ENCODE data around the gene LPIN2. TPM values are rescaled to one million over a fixed set of nuclear protein-coding genes. Genes with fewer than 3 reads are reported as not detected.

The LPIN2 gene
- total RNA-seq, 1 donor from 2014 or later = 16.5 TPM

GRCh38 chr18:2970344-2970743 lies 42.6 kb downstream of the LPIN2 start:
- no peaks in the 10 kb centered on the region for H3K27me3 Mint-ChIP-seq (ENCODE audit: low read depth, unreplicated experiment)

GRCh38 chr18:2969695-2970094 lies 43.2 kb downstream of the LPIN2 start:
- Histone ChIP-seq H3K36me3 (ENCODE audit: insufficient read depth, low read length) (no peaks in the 10 kb centered on the region), H3K4me2 (ENCODE audit: low read length) (no peak overlapping the region), H4K20me1 (ENCODE audit: insufficient read depth, low read length) (peaks cover 37% of the 10 kb centered on the region), H3K4me1 (ENCODE audit: insufficient read depth, low read length) (no peaks in the 10 kb centered on the region), H3K27ac (ENCODE audit: low read depth, low read length) (no peak overlapping the region), H3K9ac (ENCODE audit: low read length) (no peak overlapping the region), H2AFZ (ENCODE audit: low read depth, low read length) (no peak overlapping the region), H3K4me3 (ENCODE audit: insufficient read depth, low read depth, low read length) (no peak overlapping the region), H3K27me3 (ENCODE audit: insufficient read depth, low read length) (no peaks in the 10 kb centered on the region), H3K79me2 (ENCODE audit: insufficient read depth, low read length) (peaks cover 37% of the 10 kb centered on the region), H3K9me3 (ENCODE audit: insufficient read depth, low read depth, low read length) (no peaks in the 10 kb centered on the region)
- no peak overlapping the region for H3K4me3 Mint-ChIP-seq (ENCODE audit: unreplicated experiment)
- peaks cover 14% of the 10 kb centered on the region for H3K4me1 Mint-ChIP-seq (ENCODE audit: low read depth, unreplicated experiment)
- H3K27me3 Mint-ChIP-seq (ENCODE audit: low read depth, unreplicated experiment) = no peaks in the 10 kb centered on the region
- FAIRE-seq (no peak), DNase-seq (ENCODE audit: low read depth) (no peak)
- no peak overlapping the region for H3K27ac Mint-ChIP-seq (ENCODE audit: unreplicated experiment)
- no peaks in the 10 kb centered on the region for H3K36me3 Mint-ChIP-seq (ENCODE audit: low read depth, unreplicated experiment)
- no peak for TF ChIP-seq EZH2 (IDR thresholded peaks at IDR 0.05; ENCODE audit: insufficient read depth, low read length)
- no peak for TF ChIP-seq CTCF (IDR thresholded peaks at IDR 0.05; ENCODE audit: insufficient read depth, low read depth, low read length)
- H3K9me3 Mint-ChIP-seq (ENCODE audit: unreplicated experiment) = no peaks in the 10 kb centered on the region

More at GRCh38 chr18:2970344-2970743, 42.6 kb downstream of the LPIN2 start:
- Histone ChIP-seq H3K9ac (ENCODE audit: low read length) (no peak overlapping the region), H3K27me3 (ENCODE audit: insufficient read depth, low read length) (no peaks in the 10 kb centered on the region), H3K4me2 (ENCODE audit: low read length) (no peak overlapping the region), H3K4me1 (ENCODE audit: insufficient read depth, low read length) (no peaks in the 10 kb centered on the region), H3K79me2 (ENCODE audit: insufficient read depth, low read length) (peaks cover 37% of the 10 kb centered on the region), H2AFZ (ENCODE audit: low read depth, low read length) (no peak overlapping the region), H3K4me3 (ENCODE audit: insufficient read depth, low read depth, low read length) (no peak overlapping the region), H4K20me1 (ENCODE audit: insufficient read depth, low read length) (peaks cover 37% of the 10 kb centered on the region), H3K27ac (ENCODE audit: low read depth, low read length) (no peak overlapping the region), H3K36me3 (ENCODE audit: insufficient read depth, low read length) (no peaks in the 10 kb centered on the region), H3K9me3 (ENCODE audit: insufficient read depth, low read depth, low read length) (no peaks in the 10 kb centered on the region)
- Mint-ChIP-seq H3K36me3 (ENCODE audit: low read depth, unreplicated experiment) (no peaks in the 10 kb centered on the region), H3K9me3 (ENCODE audit: unreplicated experiment) (no peaks in the 10 kb centered on the region), H3K4me3 (ENCODE audit: unreplicated experiment) (no peak overlapping the region), H3K4me1 (ENCODE audit: low read depth, unreplicated experiment) (peaks cover 13% of the 10 kb centered on the region), H3K27ac (ENCODE audit: unreplicated experiment) (no peak overlapping the region)
- TF ChIP-seq CTCF (IDR thresholded peaks at IDR 0.05; ENCODE audit: insufficient read depth, low read depth, low read length) (no peak), EZH2 (IDR thresholded peaks at IDR 0.05; ENCODE audit: insufficient read depth, low read length) (no peak)
- DNase-seq (ENCODE audit: low read depth) (no peak), FAIRE-seq (no peak)

GRCh38 chr18:2968606-2969005 lies 44.3 kb downstream of the LPIN2 start:
- Mint-ChIP-seq H3K36me3 (ENCODE audit: low read depth, unreplicated experiment) (no peaks in the 10 kb centered on the region), H3K27ac (ENCODE audit: unreplicated experiment) (no peak overlapping the region), H3K9me3 (ENCODE audit: unreplicated experiment) (no peaks in the 10 kb centered on the region), H3K4me3 (ENCODE audit: unreplicated experiment) (no peak overlapping the region), H3K27me3 (ENCODE audit: low read depth, unreplicated experiment) (no peaks in the 10 kb centered on the region), H3K4me1 (ENCODE audit: low read depth, unreplicated experiment) (peaks cover 18% of the 10 kb centered on the region)
- H3K9ac ChIP-seq (ENCODE audit: low read length) = no peak overlapping the region
- no peaks in the 10 kb centered on the region for H3K27me3 ChIP-seq (ENCODE audit: insufficient read depth, low read length)
- no peak overlapping the region for H3K27ac ChIP-seq (ENCODE audit: low read depth, low read length)
- no peak overlapping the region for H3K4me2 ChIP-seq (ENCODE audit: low read length)
- peaks cover 43% of the 10 kb centered on the region for H3K79me2 ChIP-seq (ENCODE audit: insufficient read depth, low read length)
- H3K36me3 ChIP-seq (ENCODE audit: insufficient read depth, low read length) = no peaks in the 10 kb centered on the region
- H3K9me3 ChIP-seq (ENCODE audit: insufficient read depth, low read depth, low read length) = no peaks in the 10 kb centered on the region
- H4K20me1 ChIP-seq (ENCODE audit: insufficient read depth, low read length) = peaks cover 37% of the 10 kb centered on the region
- no peak for TF ChIP-seq EZH2 (IDR thresholded peaks at IDR 0.05; ENCODE audit: insufficient read depth, low read length)
- no peak for TF ChIP-seq CTCF (IDR thresholded peaks at IDR 0.05; ENCODE audit: insufficient read depth, low read depth, low read length)
- H2AFZ ChIP-seq (ENCODE audit: low read depth, low read length) = no peak overlapping the region
- FAIRE-seq (no peak), DNase-seq (ENCODE audit: low read depth) (no peak)
- no peaks in the 10 kb centered on the region for H3K4me1 ChIP-seq (ENCODE audit: insufficient read depth, low read length)
- no peak overlapping the region for H3K4me3 ChIP-seq (ENCODE audit: insufficient read depth, low read depth, low read length)
